GM12891 (cell line): ENCODE results near the gene FAM168A.

Source experiments
- DNase-seq: peaks from one replicate; pipeline ENCODE4 v3.0.0; 2011; ENCODE audit warnings: low spot score; ENCODE audit not compliant: insufficient read length
- FAIRE-seq: peaks from 2 replicates; lab custom pipeline; 2011; peaks lifted over from hg19 to GRCh38; lab: Jason Lieb, UNC
- PAX5 ChIP-seq: IDR thresholded peaks from 2 replicates; pipeline ENCODE4 v1.6.1; 2011; ENCODE audit warnings: low read length, moderate library complexity, mild to moderate bottlenecking; ENCODE audit not compliant: insufficient read depth, severe bottlenecking
- POLR2A ChIP-seq: IDR thresholded peaks from 2 replicates; pipeline ENCODE4 v1.6.1; 2011; ENCODE audit warnings: low read depth, low read length, control low read depth
- POLR2AphosphoS5 ChIP-seq: IDR thresholded peaks from 2 replicates; pipeline ENCODE4 v1.6.1; 2011; ENCODE audit warnings: low read depth, low read length, control low read depth
- POU2F2 ChIP-seq: IDR thresholded peaks from 2 replicates; pipeline ENCODE4 v1.6.1; 2011; ENCODE audit warnings: low read depth, mild to moderate bottlenecking, control low read depth, low read length, moderate library complexity
- SPI1 ChIP-seq: IDR thresholded peaks from 2 replicates; pipeline ENCODE4 v1.6.1; 2011; ENCODE audit warnings: low read depth, low read length, control low read depth
- TAF1 ChIP-seq: IDR thresholded peaks from 2 replicates; pipeline ENCODE4 v1.6.1; 2011; ENCODE audit warnings: low read depth, low read length, control low read depth

FAM168A gene

DNA sequence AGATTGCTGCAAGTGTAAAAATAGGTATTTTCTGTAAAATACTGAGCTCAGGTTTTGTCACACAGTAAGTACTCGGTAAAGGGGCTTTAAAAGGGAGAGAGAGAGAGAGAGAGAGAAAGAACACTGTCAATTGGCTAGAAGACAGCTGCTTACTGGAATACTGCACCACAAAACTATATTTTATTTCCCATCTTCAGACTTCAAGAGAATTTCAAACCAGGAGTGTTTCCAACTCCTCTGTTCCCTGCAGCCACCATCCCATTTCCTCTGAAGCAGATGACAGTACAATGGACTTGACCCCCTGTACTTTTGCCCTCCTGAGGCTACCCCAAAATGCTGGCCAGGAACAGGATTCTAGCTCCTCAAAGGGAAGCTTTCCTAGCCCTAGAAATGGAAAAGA, 132.0 kb downstream of the FAM168A start:
- no peak for TF ChIP-seq PAX5
- TF ChIP-seq SPI1: no peak
- DNase-seq (no peak), FAIRE-seq (no peak)

GRCh38 chr11:73465023-73465675, 132.8 kb downstream of the FAM168A start:
- no peak for FAIRE-seq
- no peak for DNase-seq
- TF ChIP-seq PAX5 (no peak), SPI1 (no peak), POLR2AphosphoS5 (no peak), POLR2A (no peak), POU2F2 (no peak), TAF1 (no peak)

GRCh38 chr11:73464347-73464746, 133.6 kb downstream of the FAM168A start:
- DNase-seq (no peak), FAIRE-seq (no peak)
- TF ChIP-seq POLR2AphosphoS5 (no peak), TAF1 (no peak), SPI1 (no peak), PAX5 (no peak), POLR2A (no peak), POU2F2 (no peak)

DNA sequence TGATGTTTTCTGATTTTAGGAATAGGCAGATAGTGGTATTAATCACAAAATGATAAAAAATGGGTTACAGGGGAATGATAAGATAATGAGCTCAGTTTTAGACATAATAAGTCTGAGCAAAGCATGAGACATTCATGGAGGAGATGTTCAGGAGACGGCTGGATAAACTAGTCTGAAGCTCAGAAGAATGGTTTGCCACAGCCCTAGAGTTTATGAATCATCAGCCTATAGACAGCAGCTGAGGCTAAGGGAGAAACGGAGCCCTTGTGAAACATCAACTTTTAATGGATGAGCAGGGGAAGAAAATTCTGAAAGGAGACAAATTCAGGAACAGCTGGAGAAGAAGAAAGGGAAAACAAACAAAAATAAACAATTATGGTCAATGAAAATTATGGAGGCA, 134.6 kb downstream of the FAM168A start:
- FAIRE-seq (no peak), DNase-seq (no peak)
- TF ChIP-seq SPI1: no peak
- TF ChIP-seq TAF1: no peak
- no peak for TF ChIP-seq PAX5
- no peak for TF ChIP-seq POLR2AphosphoS5
- no peak for TF ChIP-seq POLR2A

DNA sequence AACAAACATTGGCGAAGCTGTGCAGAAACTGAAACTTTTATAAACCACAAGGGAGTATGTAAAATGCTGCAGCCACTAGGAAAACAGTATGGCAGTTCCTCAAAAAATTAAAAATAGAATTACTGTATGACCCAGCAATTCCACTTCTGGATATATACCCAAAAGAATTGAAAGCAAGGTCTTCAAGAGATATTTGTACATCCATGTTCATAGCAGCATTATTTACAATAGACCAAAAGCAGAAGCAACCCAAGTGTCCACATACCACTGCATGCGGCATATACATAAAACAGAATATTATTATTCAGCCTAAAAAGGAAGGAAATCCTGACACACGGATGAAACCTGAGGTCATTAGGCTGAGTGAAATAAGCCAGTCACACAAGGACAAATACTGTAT, 135.9 kb downstream of the FAM168A start:
- TF ChIP-seq SPI1: peak; percentile 37; the same call in 1 of the 2 replicates
- no peak for TF ChIP-seq POLR2A
- TF ChIP-seq POU2F2: no peak
- no peak for TF ChIP-seq TAF1
- TF ChIP-seq PAX5: no peak
- DNase-seq (no peak), FAIRE-seq (no peak)

GRCh38 chr11:73461335-73461840, 136.5 kb downstream of the FAM168A start:
- TF ChIP-seq POU2F2 (no peak), POLR2AphosphoS5 (no peak), POLR2A (no peak), PAX5 (no peak), TAF1 (no peak)
- FAIRE-seq: no peak
- no peak for DNase-seq

DNA sequence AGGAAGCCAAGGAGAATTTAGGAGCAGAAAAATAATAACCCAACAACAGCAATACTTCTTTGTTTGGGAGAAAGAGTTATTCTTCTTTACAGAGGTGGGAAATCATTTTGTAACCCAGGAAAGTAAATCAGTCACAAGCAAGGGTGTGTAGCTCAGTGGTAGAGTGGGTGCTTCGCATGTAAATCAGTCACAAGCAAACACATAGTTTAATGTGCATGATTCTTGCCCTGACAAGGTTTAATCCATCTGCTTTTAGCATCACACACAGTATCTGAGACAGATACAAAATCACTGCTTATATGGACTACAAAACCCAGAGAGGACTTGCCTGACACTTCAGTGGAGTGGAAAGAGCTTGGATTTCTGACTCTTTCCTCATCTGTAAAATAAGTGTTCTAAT, 139.7 kb downstream of the FAM168A start:
- TF ChIP-seq TAF1 (no peak), POLR2AphosphoS5 (no peak), SPI1 (no peak), POLR2A (no peak), PAX5 (no peak), POU2F2 (no peak)
- FAIRE-seq: peak; percentile 28

GRCh38 chr11:73454987-73455386, 142.9 kb downstream of the FAM168A start:
- DNase-seq (no peak), FAIRE-seq (no peak)
- TF ChIP-seq POU2F2 (no peak), PAX5 (no peak), TAF1 (no peak), POLR2A (no peak), POLR2AphosphoS5 (no peak), SPI1 (no peak)

More for the DNA sequence above, 139.7 kb downstream of the FAM168A start:
- no peak for DNase-seq

- no peak for FAIRE-seq
- TF ChIP-seq PAX5: no peak
- TF ChIP-seq TAF1: no peak
- TF ChIP-seq POLR2AphosphoS5: no peak
- no peak for TF ChIP-seq POU2F2
- no peak for TF ChIP-seq POLR2A
- TF ChIP-seq SPI1: no peak
- no peak for DNase-seq
These were observed 144.3 kb downstream of the FAM168A start for GRCh38 chr11:73453562-73453961.

- TF ChIP-seq POLR2AphosphoS5 (no peak), PAX5 (no peak), POU2F2 (no peak), SPI1 (no peak), TAF1 (no peak), POLR2A (no peak)
- no peak for DNase-seq
- no peak for FAIRE-seq
These were observed 145.2 kb downstream of the FAM168A start for GRCh38 chr11:73452726-73453125.

- DNase-seq: no peak
- TF ChIP-seq TAF1 (no peak), SPI1 (no peak), POLR2AphosphoS5 (no peak), POLR2A (no peak), POU2F2 (no peak), PAX5 (no peak)
- FAIRE-seq: peak; percentile 20
These were observed 146.0 kb downstream of the FAM168A start for GRCh38 chr11:73451896-73452295.
